ENCODE data around the gene VPS33B.

VPS33B gene

GRCh38 chr15:90952901-90953677 lies 69.3 kb downstream of the VPS33B start:
- DNase-seq (ENCODE audit: low spot score) (no peak), FAIRE-seq (no peak)

GRCh38 chr15:90950676-90951075 lies 71.7 kb downstream of the VPS33B start:
- FAIRE-seq (no peak), DNase-seq (ENCODE audit: low spot score) (no peak)

- FAIRE-seq (no peak), DNase-seq (ENCODE audit: low spot score) (no peak)
Measured at GRCh38 chr15:90949979-90950675, 72.3 kb downstream of the VPS33B start.

All from urothelium cell line (cell line).